ENCODE measurements around the gene RGS8. TPM values are rescaled to one million over a fixed set of nuclear protein-coding genes. Genes with fewer than 3 reads are reported as not detected.

RGS8 gene
- total RNA-seq, 1 experiment from 2014 or later, result not detected

DNA sequence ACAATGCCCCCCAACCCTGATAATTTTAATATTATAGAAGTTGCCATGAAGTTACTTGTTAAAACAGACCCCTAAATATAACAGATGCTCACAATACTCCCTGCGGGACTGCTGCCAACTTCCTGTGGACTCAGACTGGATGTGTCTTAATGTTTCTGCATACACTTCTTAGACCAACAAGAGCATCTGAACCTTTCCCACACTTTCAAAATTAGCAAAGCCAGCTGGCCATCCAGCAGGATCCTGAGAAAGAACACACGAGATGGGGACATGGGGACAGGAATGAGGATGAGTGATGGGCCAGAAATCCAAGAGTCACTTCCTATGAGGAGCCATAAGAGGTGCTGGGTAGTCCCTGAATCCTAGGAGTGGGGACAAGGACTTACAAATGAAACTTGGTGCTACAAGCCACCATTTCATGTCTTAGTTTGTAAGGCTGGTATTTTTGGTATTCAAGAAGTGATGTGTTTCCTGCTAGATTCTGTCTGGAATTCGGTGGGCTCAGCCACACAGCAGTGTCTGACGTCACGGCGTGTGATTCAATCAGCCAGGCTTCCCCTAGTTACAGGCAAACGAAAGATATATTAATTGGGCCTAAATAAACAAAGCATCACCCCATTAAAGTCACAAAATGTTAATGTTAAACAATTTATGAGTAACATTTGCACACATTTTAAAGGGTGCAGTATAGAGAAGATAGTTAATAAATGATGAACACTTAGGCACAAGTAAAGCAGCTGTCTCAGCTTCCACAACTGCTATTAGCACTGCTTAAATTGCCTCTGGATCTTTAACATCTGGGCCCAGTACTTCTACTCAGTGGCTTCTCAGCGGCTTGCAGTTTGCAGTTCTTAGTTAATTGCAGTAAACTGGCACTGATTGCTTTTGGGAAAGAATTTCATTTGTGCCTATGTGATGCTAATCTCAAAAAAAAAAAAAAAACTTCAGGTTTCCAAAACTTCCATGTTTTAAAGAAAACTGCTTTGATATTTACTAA is 41.2 kb upstream of the RGS8 start:
- DNase-seq, result no peak
- CTCF ChIA-PET, result interaction anchor here (0.7 to 1.8 kb wide), 2 partner anchors 39 to 55 kb away, joined by 4 read pairs; no protein-coding TSS in a partner anchor
- intact Hi-C loops (cut with micrococcal nuclease; ENCODE audit: unreplicated experiment), result no loop called here
- H3K4me3 Mint-ChIP-seq (ENCODE audit: low read depth, unreplicated experiment), result no peak overlapping the region
- peaks cover 12% of the 10 kb centered on the region for H3K27me3 Mint-ChIP-seq (ENCODE audit: unreplicated experiment)
- no peaks in the 10 kb centered on the region for H3K36me3 Mint-ChIP-seq (ENCODE audit: insufficient read depth, unreplicated experiment)
- H3K27ac Mint-ChIP-seq (ENCODE audit: unreplicated experiment), result no peak overlapping the region
- H3K4me1 Mint-ChIP-seq (ENCODE audit: low read depth, unreplicated experiment), result peaks cover 10% of the 10 kb centered on the region
- BruUV-seq (replicated peaks), result no TSS peak
- TF ChIP-seq, protein P1, sequence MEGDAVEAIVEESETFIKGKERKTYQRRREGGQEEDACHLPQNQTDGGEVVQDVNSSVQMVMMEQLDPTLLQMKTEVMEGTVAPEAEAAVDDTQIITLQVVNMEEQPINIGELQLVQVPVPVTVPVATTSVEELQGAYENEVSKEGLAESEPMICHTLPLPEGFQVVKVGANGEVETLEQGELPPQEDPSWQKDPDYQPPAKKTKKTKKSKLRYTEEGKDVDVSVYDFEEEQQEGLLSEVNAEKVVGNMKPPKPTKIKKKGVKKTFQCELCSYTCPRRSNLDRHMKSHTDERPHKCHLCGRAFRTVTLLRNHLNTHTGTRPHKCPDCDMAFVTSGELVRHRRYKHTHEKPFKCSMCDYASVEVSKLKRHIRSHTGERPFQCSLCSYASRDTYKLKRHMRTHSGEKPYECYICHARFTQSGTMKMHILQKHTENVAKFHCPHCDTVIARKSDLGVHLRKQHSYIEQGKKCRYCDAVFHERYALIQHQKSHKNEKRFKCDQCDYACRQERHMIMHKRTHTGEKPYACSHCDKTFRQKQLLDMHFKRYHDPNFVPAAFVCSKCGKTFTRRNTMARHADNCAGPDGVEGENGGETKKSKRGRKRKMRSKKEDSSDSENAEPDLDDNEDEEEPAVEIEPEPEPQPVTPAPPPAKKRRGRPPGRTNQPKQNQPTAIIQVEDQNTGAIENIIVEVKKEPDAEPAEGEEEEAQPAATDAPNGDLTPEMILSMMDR (IDR thresholded peaks at IDR 0.05; ENCODE audit: unreplicated experiment), result no peak
- no peaks in the 10 kb centered on the region for H3K9me3 Mint-ChIP-seq (ENCODE audit: low read depth, unreplicated experiment)

GRCh38 chr1:182724215-182724614 is 39.8 kb upstream of the RGS8 start:
- H3K4me3 Mint-ChIP-seq (ENCODE audit: low read depth, unreplicated experiment), result no peak overlapping the region
- H3K36me3 Mint-ChIP-seq (ENCODE audit: insufficient read depth, unreplicated experiment), result no peaks in the 10 kb centered on the region
- H3K27ac Mint-ChIP-seq (ENCODE audit: unreplicated experiment), result no peak overlapping the region
- H3K4me1 Mint-ChIP-seq (ENCODE audit: low read depth, unreplicated experiment), result peaks cover 10% of the 10 kb centered on the region
- intact Hi-C loops (cut with micrococcal nuclease; ENCODE audit: unreplicated experiment), result no loop called here
- DNase-seq, result no peak
- CTCF ChIA-PET, result interaction anchor here (0.7 kb wide), 1 partner anchor 312 kb away, joined by 4 read pairs; no protein-coding TSS in a partner anchor
- H3K27me3 Mint-ChIP-seq (ENCODE audit: unreplicated experiment), result no peaks in the 10 kb centered on the region
- H3K9me3 Mint-ChIP-seq (ENCODE audit: low read depth, unreplicated experiment), result no peaks in the 10 kb centered on the region
- TF ChIP-seq, protein P1 (IDR thresholded peaks at IDR 0.05; ENCODE audit: unreplicated experiment), result no peak
- BruUV-seq (replicated peaks), result no TSS peak

DNA sequence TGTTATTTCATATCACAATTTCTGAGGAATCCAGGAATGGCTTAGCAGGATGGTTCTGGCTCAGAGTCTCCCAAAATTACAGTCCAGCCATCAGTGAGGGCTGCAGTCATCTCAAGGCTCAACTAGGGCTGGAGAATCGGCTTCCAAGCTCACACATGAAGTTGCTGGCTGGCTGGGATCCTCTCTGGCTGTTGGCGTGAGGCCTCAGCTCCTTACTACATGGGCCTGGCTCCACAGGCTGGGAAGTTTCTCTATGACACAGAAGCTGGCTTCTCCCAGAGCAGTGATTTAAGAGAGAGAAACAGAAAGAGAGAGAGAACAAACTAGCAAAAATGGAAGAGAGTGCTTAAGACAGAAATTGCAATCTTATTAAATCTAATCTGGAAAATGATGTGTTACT is 38.8 kb upstream of the RGS8 start:
- intact Hi-C loops (cut with micrococcal nuclease; ENCODE audit: unreplicated experiment), result no loop called here
- CTCF ChIA-PET, result no interaction called here
- no peak overlapping the region for H3K27ac Mint-ChIP-seq (ENCODE audit: unreplicated experiment)
- H3K36me3 Mint-ChIP-seq (ENCODE audit: insufficient read depth, unreplicated experiment), result no peaks in the 10 kb centered on the region
- H3K4me1 Mint-ChIP-seq (ENCODE audit: low read depth, unreplicated experiment), result peaks cover 10% of the 10 kb centered on the region
- BruUV-seq (replicated peaks), result no TSS peak
- H3K27me3 Mint-ChIP-seq (ENCODE audit: unreplicated experiment), result no peaks in the 10 kb centered on the region
- H3K9me3 Mint-ChIP-seq (ENCODE audit: low read depth, unreplicated experiment), result no peaks in the 10 kb centered on the region
- TF ChIP-seq, protein P1 (IDR thresholded peaks at IDR 0.05; ENCODE audit: unreplicated experiment), result no peak
- H3K4me3 Mint-ChIP-seq (ENCODE audit: low read depth, unreplicated experiment), result no peak overlapping the region
- DNase-seq, result no peak

DNA sequence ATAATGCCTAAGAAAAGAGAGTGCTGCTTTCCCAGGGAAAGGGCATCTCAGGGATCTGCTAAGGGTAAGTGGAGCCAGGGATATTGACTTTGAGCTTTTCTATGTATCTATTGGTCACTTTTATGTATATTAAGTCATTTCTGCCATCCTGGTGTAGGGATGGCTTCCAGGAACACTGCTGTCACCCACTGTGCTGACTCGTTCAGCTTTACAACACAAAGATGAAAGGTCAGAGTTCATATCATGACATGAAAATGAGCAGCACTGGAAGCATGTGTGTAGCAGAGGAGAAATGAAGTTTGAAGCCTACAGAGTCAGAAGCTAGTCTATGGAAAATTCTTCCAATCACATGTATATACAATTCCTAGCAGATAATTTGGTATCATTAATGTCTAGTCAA is 37.1 kb upstream of the RGS8 start:
- H3K36me3 Mint-ChIP-seq (ENCODE audit: insufficient read depth, unreplicated experiment), result no peaks in the 10 kb centered on the region
- CTCF ChIA-PET, result no interaction called here
- H3K9me3 Mint-ChIP-seq (ENCODE audit: low read depth, unreplicated experiment), result no peaks in the 10 kb centered on the region
- H3K4me1 Mint-ChIP-seq (ENCODE audit: low read depth, unreplicated experiment), result peaks cover 18% of the 10 kb centered on the region
- DNase-seq, result no peak
- no peak overlapping the region for H3K4me3 Mint-ChIP-seq (ENCODE audit: low read depth, unreplicated experiment)
- intact Hi-C loops (cut with micrococcal nuclease; ENCODE audit: unreplicated experiment), result no loop called here
- H3K27me3 Mint-ChIP-seq (ENCODE audit: unreplicated experiment), result no peaks in the 10 kb centered on the region
- TF ChIP-seq, protein P1 (IDR thresholded peaks at IDR 0.05; ENCODE audit: unreplicated experiment), result no peak
- H3K27ac Mint-ChIP-seq (ENCODE audit: unreplicated experiment), result no peak overlapping the region
- no TSS peak for BruUV-seq (replicated peaks)
